RWPE1 (cell line): Measurements from ENCODE around the gene FZD2.
"Not testable (repeated sequence)": the region's sequence is repeated elsewhere in the genome, so short reads cannot be mapped to it uniquely, and the experiment has no call there.

Experiments
- CTCF ChIA-PET: fragments of 350-600 bp; sonication (Branson Sonifier 250); formaldehyde crosslinking; extraction: SDS; loops from one replicate; lab custom pipeline; 2021; lab: Yijun Ruan, JAX
- POLR2A ChIA-PET: fragments of 400-600 bp; formaldehyde crosslinking; extraction: SDS; loops from one replicate; lab custom pipeline; 2020; ENCODE audit warnings: antibody characterized with exemption; ENCODE audit not compliant: low non-redundant PET; lab: Yijun Ruan, JAX
- DNase-seq: peaks from one replicate; pipeline ENCODE4 v3.0.0; 2012; ENCODE audit warnings: low spot score
- H3K27ac ChIP-seq: fragments of 450-650 bp; 2 replicates; pipeline ENCODE4 v1.5.1; 2017
- CTCF ChIP-seq: fragments of 450-650 bp; conservative IDR thresholded peaks from 2 replicates; pipeline ENCODE4 v1.5.1; 2017; ENCODE audit warnings: low read depth, mild to moderate bottlenecking

Gene FZD2

GRCh38 chr17:44556832-44557606, at the start of gene FZD2:
Gene FZD2, plus strand, starts transcription at chr17:44557484. Its CDS starts 205 bp downstream, at chr17:44557689.
- DNase-seq: peak; percentile 97
- ChIA-PET POLR2A (interaction anchor here (0.5 to 0.7 kb wide), 2 partner anchors 17 to 77 kb away, joined by 3 to 4 read pairs; no protein-coding TSS in a partner anchor), CTCF (interaction anchor here (0.7 to 0.8 kb wide), 3 partner anchors 20 to 194 kb away, joined by 3 to 5 read pairs (median 4); no protein-coding TSS in a partner anchor)
- H3K27ac ChIP-seq: peak within 1 kb of the TSS; percentile 87
- TF ChIP-seq CTCF: no peak

GRCh38 chr17:44511241-44512134, 45.8 kb upstream of the FZD2 start:
- H3K27ac ChIP-seq, DNase-seq: not testable (repeated sequence)
- ChIA-PET POLR2A (interaction anchor here (0.5 kb wide), 1 partner anchor 78 kb away, joined by 3 read pairs; no protein-coding TSS in a partner anchor), CTCF (interaction anchor here (0.6 kb wide), 1 partner anchor 9 kb away, joined by 4 read pairs; no protein-coding TSS in a partner anchor)

- H3K27ac ChIP-seq: no peak overlapping the region
- ChIA-PET CTCF (no interaction called here), POLR2A (no interaction called here)
- no peak for DNase-seq
- TF ChIP-seq CTCF: no peak
Measured at GRCh38 chr17:44518032-44518431, 39.3 kb upstream of the FZD2 start.

- H3K27ac ChIP-seq: no peak overlapping the region
- peak; percentile 39 for DNase-seq
- ChIA-PET CTCF (interaction anchor here (0.6 to 1.5 kb wide), 3 partner anchors 11 to 191 kb away, joined by 3 to 4 read pairs (median 4); no protein-coding TSS in a partner anchor), POLR2A (no interaction called here)
- TF ChIP-seq CTCF: peak; percentile 26; the same call in 1 of the 2 replicates
Measured at GRCh38 chr17:44522883-44523671, 34.2 kb upstream of the FZD2 start.

DNA sequence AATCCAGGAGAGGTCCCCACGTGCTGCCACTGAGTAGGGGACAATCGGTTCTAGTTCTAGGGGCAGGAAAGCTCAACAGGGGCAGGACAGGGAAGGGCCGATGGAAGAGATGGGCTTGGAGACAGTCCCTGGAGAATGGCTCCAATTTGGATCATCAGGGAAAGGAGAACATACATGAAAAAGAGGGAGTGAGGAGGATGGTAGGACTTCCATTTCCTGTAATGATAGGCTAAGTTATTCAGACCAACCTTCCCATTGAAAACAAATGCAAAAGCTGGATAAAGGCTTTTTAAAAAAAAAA, 33.7 kb upstream of the FZD2 start:
- no peak overlapping the region for H3K27ac ChIP-seq
- ChIA-PET CTCF (interaction anchor here (0.6 kb wide), 1 partner anchor 191 kb away, joined by 4 read pairs; no protein-coding TSS in a partner anchor), POLR2A (no interaction called here)
- DNase-seq: no peak
- no peak for TF ChIP-seq CTCF

GRCh38 chr17:44527102-44527501, 30.2 kb upstream of the FZD2 start:
- H3K27ac ChIP-seq: no peak overlapping the region
- no peak for DNase-seq
- TF ChIP-seq CTCF: no peak
- ChIA-PET CTCF (no interaction called here), POLR2A (no interaction called here)
